ENCODE data around the gene HCAR1.
"Not testable (repeated sequence)": the region's sequence is repeated elsewhere in the genome, so short reads cannot be mapped to it uniquely, and the experiment has no call there.

The HCAR1 gene

DNA sequence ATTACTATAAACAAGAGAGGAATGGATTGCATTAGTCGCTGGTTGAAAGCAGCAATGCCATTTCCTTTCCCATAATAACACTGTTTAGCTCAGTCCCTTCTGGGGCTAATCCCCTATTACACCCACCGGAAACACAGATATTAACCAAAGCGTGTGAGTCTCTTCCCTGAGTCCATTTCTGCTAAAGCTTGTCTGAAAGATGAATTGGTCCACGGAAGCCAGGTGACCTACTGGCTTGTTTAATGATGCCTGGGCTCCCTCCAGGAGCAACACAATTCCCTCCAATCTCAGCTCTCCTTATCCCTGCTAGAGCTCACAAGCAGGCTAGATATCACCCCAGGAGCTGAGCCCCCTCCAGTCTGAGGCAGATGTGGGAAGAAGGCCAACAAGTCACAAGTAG lies 29.2 kb downstream of the HCAR1 start:
- not testable (repeated sequence) for DNase-seq; H3K79me2 ChIP-seq (ENCODE audit: control insufficient read depth, insufficient read depth, low read length, poor library complexity)
- WGBS (ENCODE audit: extremely low coverage, insufficient coverage, insufficient read length): no CpG with 5 or more reads among the region's 4 CpGs

DNA sequence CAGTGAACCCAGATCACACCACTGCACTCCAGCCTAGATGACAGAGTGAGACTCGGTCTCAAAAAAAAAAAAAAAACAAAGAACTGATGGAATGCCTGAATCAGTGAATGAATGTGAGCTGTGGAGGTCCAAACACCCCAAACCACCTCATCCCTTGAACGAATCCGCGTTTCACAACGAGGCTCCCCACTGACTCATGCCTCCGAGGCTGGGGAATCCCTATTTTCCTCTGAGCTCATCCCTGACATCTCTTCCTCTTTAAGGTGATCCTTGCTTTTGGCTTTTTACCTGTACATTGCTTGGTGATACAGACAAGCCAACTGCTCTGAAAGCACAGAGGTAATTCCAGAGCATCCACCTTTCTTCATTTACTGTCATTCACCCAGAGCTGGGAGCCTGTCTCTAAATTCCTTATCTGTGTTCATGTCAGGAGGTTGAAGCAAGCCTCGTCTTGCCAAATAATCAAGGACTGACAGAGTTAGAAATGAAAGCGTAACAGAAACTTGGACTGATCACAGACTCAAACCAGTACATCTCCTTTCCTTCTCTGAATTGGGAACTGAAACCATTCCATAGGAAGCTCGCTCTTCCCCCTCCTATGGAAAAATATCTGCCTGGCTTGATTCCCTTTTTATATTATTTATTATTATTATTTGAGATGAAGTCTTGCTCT lies 30.5 kb downstream of the HCAR1 start:
- not testable (repeated sequence) for DNase-seq; H3K79me1 ChIP-seq (ENCODE audit: low read length); H4K91ac ChIP-seq (ENCODE audit: low read depth, low read length); H2AFZ ChIP-seq (ENCODE audit: insufficient read depth, low read length, poor library complexity); H3K18ac ChIP-seq (ENCODE audit: low read length); H3K4me3 ChIP-seq (ENCODE audit: low read depth, low read length); H3K36me3 ChIP-seq (ENCODE audit: control insufficient read depth in 1 of 2, insufficient read depth in 2 of 2, low read length in 2 of 2); H3K79me2 ChIP-seq (ENCODE audit: control insufficient read depth, insufficient read depth, low read length, poor library complexity); H3K4ac ChIP-seq (ENCODE audit: low read depth, low read length); H3K27ac ChIP-seq (ENCODE audit: low read depth, low read length); H2BK5ac ChIP-seq (ENCODE audit: low read depth, low read length, poor library complexity); H2AK5ac ChIP-seq (ENCODE audit: low read length); H3K14ac ChIP-seq (ENCODE audit: low read length); H3K27me3 ChIP-seq (ENCODE audit: insufficient read depth, low read length); H4K8ac ChIP-seq (ENCODE audit: low read depth, low read length); H2BK12ac ChIP-seq (ENCODE audit: low read length); H3K9me3 ChIP-seq (ENCODE audit: insufficient read depth, low read depth, low read length); H3K9ac ChIP-seq (ENCODE audit: low read length); H2BK120ac ChIP-seq (ENCODE audit: insufficient read depth, low read length, poor library complexity); H4K12ac ChIP-seq (ENCODE audit: low read depth, low read length); H3K4me2 ChIP-seq (ENCODE audit: low read length); H3K23ac ChIP-seq (ENCODE audit: low read length)
- no CpG with 5 or more reads among the region's 9 CpGs for WGBS (ENCODE audit: extremely low coverage, insufficient coverage, insufficient read length)
- peaks cover 6 to 10% of the 10 kb centered on the region in 2 experiments for H3K4me1 ChIP-seq (ENCODE audit: control insufficient read depth in 1 of 2, insufficient read depth in 2 of 2, low read length in 2 of 2)

More for the DNA sequence above, 29.2 kb downstream of the HCAR1 start:
- H3K14ac ChIP-seq (ENCODE audit: low read length); H4K8ac ChIP-seq (ENCODE audit: low read depth, low read length); H2AK5ac ChIP-seq (ENCODE audit: low read length); H2BK12ac ChIP-seq (ENCODE audit: low read length); H3K18ac ChIP-seq (ENCODE audit: low read length); H3K36me3 ChIP-seq (ENCODE audit: control insufficient read depth in 1 of 2, insufficient read depth in 2 of 2, low read length in 2 of 2); H3K27me3 ChIP-seq (ENCODE audit: insufficient read depth, low read length); H3K9me3 ChIP-seq (ENCODE audit: insufficient read depth, low read depth, low read length); H3K23ac ChIP-seq (ENCODE audit: low read length); H2BK120ac ChIP-seq (ENCODE audit: insufficient read depth, low read length, poor library complexity); H2AFZ ChIP-seq (ENCODE audit: insufficient read depth, low read length, poor library complexity); H2BK5ac ChIP-seq (ENCODE audit: low read depth, low read length, poor library complexity); H3K4me1 ChIP-seq (ENCODE audit: control insufficient read depth in 1 of 2, insufficient read depth in 2 of 2, low read length in 2 of 2); H4K12ac ChIP-seq (ENCODE audit: low read depth, low read length); H3K9ac ChIP-seq (ENCODE audit: low read length); H3K27ac ChIP-seq (ENCODE audit: low read depth, low read length); H3K79me1 ChIP-seq (ENCODE audit: low read length); H3K4ac ChIP-seq (ENCODE audit: low read depth, low read length); H3K4me2 ChIP-seq (ENCODE audit: low read length); H3K4me3 ChIP-seq (ENCODE audit: low read depth, low read length); H4K91ac ChIP-seq (ENCODE audit: low read depth, low read length): not testable (repeated sequence)

- not testable (repeated sequence) for H3K27me3 ChIP-seq (ENCODE audit: insufficient read depth, low read length); H3K79me1 ChIP-seq (ENCODE audit: low read length); H2AK5ac ChIP-seq (ENCODE audit: low read length); H3K9ac ChIP-seq (ENCODE audit: low read length); H3K14ac ChIP-seq (ENCODE audit: low read length); H3K18ac ChIP-seq (ENCODE audit: low read length); H2BK5ac ChIP-seq (ENCODE audit: low read depth, low read length, poor library complexity); H3K79me2 ChIP-seq (ENCODE audit: control insufficient read depth, insufficient read depth, low read length, poor library complexity); H2BK12ac ChIP-seq (ENCODE audit: low read length); H3K23ac ChIP-seq (ENCODE audit: low read length); H3K36me3 ChIP-seq (ENCODE audit: control insufficient read depth in 1 of 2, insufficient read depth in 2 of 2, low read length in 2 of 2); H3K4me3 ChIP-seq (ENCODE audit: low read depth, low read length); H2AFZ ChIP-seq (ENCODE audit: insufficient read depth, low read length, poor library complexity); H2BK120ac ChIP-seq (ENCODE audit: insufficient read depth, low read length, poor library complexity); H3K9me3 ChIP-seq (ENCODE audit: insufficient read depth, low read depth, low read length); H4K91ac ChIP-seq (ENCODE audit: low read depth, low read length); H4K8ac ChIP-seq (ENCODE audit: low read depth, low read length); H3K4ac ChIP-seq (ENCODE audit: low read depth, low read length); H4K12ac ChIP-seq (ENCODE audit: low read depth, low read length)
- Histone ChIP-seq H3K4me1 (ENCODE audit: control insufficient read depth in 1 of 2, insufficient read depth in 2 of 2, low read length in 2 of 2) (peaks cover 11% of the 10 kb centered on the region in 2 experiments), H3K27ac (ENCODE audit: low read depth, low read length) (peak overlapping the region; percentile 77), H3K4me2 (ENCODE audit: low read length) (peak overlapping the region; percentile 41)
- WGBS (ENCODE audit: extremely low coverage, insufficient coverage, insufficient read length): no CpG with 5 or more reads among the region's 2 CpGs
- DNase-seq: peak; percentile 39 to 77
Measured at GRCh38 chr12:122696922-122697321, 33.7 kb downstream of the HCAR1 start.

- H3K23ac ChIP-seq (ENCODE audit: low read length): no peak overlapping the region
- no peak for DNase-seq
- H3K14ac ChIP-seq (ENCODE audit: low read length): no peak overlapping the region
- H4K12ac ChIP-seq (ENCODE audit: low read depth, low read length): no peak overlapping the region
- H2BK120ac ChIP-seq (ENCODE audit: insufficient read depth, low read length, poor library complexity): no peak overlapping the region
- no peak overlapping the region for H4K91ac ChIP-seq (ENCODE audit: low read depth, low read length)
- H4K8ac ChIP-seq (ENCODE audit: low read depth, low read length): no peak overlapping the region
- no peaks in the 10 kb centered on the region for H3K36me3 ChIP-seq (ENCODE audit: control insufficient read depth in 1 of 2, insufficient read depth in 2 of 2, low read length in 2 of 2)
- H3K27ac ChIP-seq (ENCODE audit: low read depth, low read length): no peak overlapping the region
- H3K79me1 ChIP-seq (ENCODE audit: low read length): peaks cover 2% of the 10 kb centered on the region
- no peak overlapping the region for H3K4me2 ChIP-seq (ENCODE audit: low read length)
- no peak overlapping the region for H3K18ac ChIP-seq (ENCODE audit: low read length)
- no peaks in the 10 kb centered on the region for H3K79me2 ChIP-seq (ENCODE audit: control insufficient read depth, insufficient read depth, low read length, poor library complexity)
- H3K9ac ChIP-seq (ENCODE audit: low read length): no peak overlapping the region
- no CpG with 5 or more reads among the region's 3 CpGs for WGBS (ENCODE audit: extremely low coverage, insufficient coverage, insufficient read length)
- no peak overlapping the region for H3K4ac ChIP-seq (ENCODE audit: low read depth, low read length)
- H2AFZ ChIP-seq (ENCODE audit: insufficient read depth, low read length, poor library complexity): no peak overlapping the region
- no peak overlapping the region for H2AK5ac ChIP-seq (ENCODE audit: low read length)
- no peaks in the 10 kb centered on the region for H3K27me3 ChIP-seq (ENCODE audit: insufficient read depth, low read length)
- peaks cover 6 to 8% of the 10 kb centered on the region in 2 experiments for H3K4me1 ChIP-seq (ENCODE audit: control insufficient read depth in 1 of 2, insufficient read depth in 2 of 2, low read length in 2 of 2)
- no peak overlapping the region for H3K4me3 ChIP-seq (ENCODE audit: low read depth, low read length)
- H2BK5ac ChIP-seq (ENCODE audit: low read depth, low read length, poor library complexity): no peak overlapping the region
- H3K9me3 ChIP-seq (ENCODE audit: insufficient read depth, low read depth, low read length): no peaks in the 10 kb centered on the region
- H2BK12ac ChIP-seq (ENCODE audit: low read length): no peak overlapping the region
Measured at GRCh38 chr12:122691566-122691965, 39.1 kb downstream of the HCAR1 start.

All from trophoblast cell (in vitro differentiated cells and primary cell).